Mammary epithelial cell (primary cell): Measurements from ENCODE around the gene CXCL12.

ENCODE experiments used
- CTCF ChIP-seq, 2 donors: IDR thresholded peaks in 1 of 2; conservative IDR thresholded peaks in 1 of 2; 2 replicates each; pipeline ENCODE4 v1.5.1; 2011 to 2012; ENCODE audit warnings: inconsistent platforms in 2 of 2, low read length in 2 of 2, mild to moderate bottlenecking in 2 of 2, control low read depth in 1 of 2, low read depth in 1 of 2; ENCODE audit not compliant: insufficient read depth in 1 of 2; ENCODE audit errors: extremely low read depth in 1 of 2
- EZH2 ChIP-seq: IDR thresholded peaks from 2 replicates; pipeline ENCODE4 v1.6.1; 2012; ENCODE audit warnings: low read length, inconsistent platforms, borderline replicate concordance

GRCh38 chr10:44334091-44334490 is 50.8 kb downstream of the CXCL12 start:
- TF ChIP-seq EZH2 (no peak), CTCF (conservative IDR thresholded peaks at IDR 0.05 in 1 of 2, IDR thresholded peaks at IDR 0.05 in 1 of 2; ENCODE audit: extremely low read depth in 1 of 2, insufficient read depth in 1 of 2, low read depth in 1 of 2, low read length in 2 of 2) (no peak)
